ENCODE measurements around the gene ZBTB42. TPM values are rescaled to one million over a fixed set of nuclear protein-coding genes. Genes with fewer than 3 reads are reported as not detected.
A peak's percentile ranks its signal among the peaks of the same experiment; 100 is the strongest.

ZBTB42 gene
- total and polyA plus RNA-seq, 5 experiments from 2014 or later = 1.0 to 9.6 (median 1.8) TPM

- peaks cover 5 to 8% (median 5%) of the 10 kb centered on the region in 4 donors for H3K4me1 Mint-ChIP-seq
- POLR2A ChIA-PET = no interaction called here
- no peak for DNase-seq
- H3K9me3 Mint-ChIP-seq = no peaks in the 10 kb centered on the region
- no peak overlapping the region for H3K4me3 Mint-ChIP-seq
- peaks cover 12 to 73% (median 37%) of the 10 kb centered on the region in 5 donors for H3K27me3 Mint-ChIP-seq
- ATAC-seq = no peak
- H3K27ac Mint-ChIP-seq = no peak overlapping the region
- peaks cover 0 to 5% (median 3%) of the 10 kb centered on the region in 3 donors for H3K36me3 Mint-ChIP-seq
These were observed 45.0 kb downstream of the ZBTB42 start for GRCh38 chr14:104845834-104846441.

- Mint-ChIP-seq H3K4me1 (no peaks in the 10 kb centered on the region), H3K27me3 (peaks cover 4 to 18% (median 6%) of the 10 kb centered on the region in 5 donors), H3K36me3 (no peaks in the 10 kb centered on the region), H3K9me3 (no peaks in the 10 kb centered on the region), H3K4me3 (no peak overlapping the region), H3K27ac (no peak overlapping the region)
- DNase-seq (peak in 1 of 10 donors; percentile 11), ATAC-seq (no peak)
- POLR2A ChIA-PET = no interaction called here
These were observed 51.4 kb downstream of the ZBTB42 start for GRCh38 chr14:104852280-104852663.

Other genes starting within 250 kb of the ZBTB42 start
- gene C14orf180, start 221.3 kb upstream of the ZBTB42 start, total RNA-seq = not detected
- not detected for gene C14orf180, start 221.3 kb upstream of the ZBTB42 start, polyA plus RNA-seq
- not detected for gene TMEM179, start 196.3 kb upstream of the ZBTB42 start, total RNA-seq
- gene TMEM179, start 196.3 kb upstream of the ZBTB42 start, polyA plus RNA-seq = not detected
- 100 to 1,000 TPM; 114 to 121 TPM for gene INF2, start 111.5 kb upstream of the ZBTB42 start, total RNA-seq
- gene INF2, start 111.5 kb upstream of the ZBTB42 start, polyA plus RNA-seq = 1 to 10 TPM; 1.8 to 7.6 (median 5.1) TPM
- 1 to 10 TPM; 5.1 to 5.5 TPM for gene ADSS1, start 76.9 kb upstream of the ZBTB42 start, total RNA-seq
- 1 to 10 TPM in 2 of 3 donors, under 1 TPM in 1; 0.61 to 3.1 (median 1.4) TPM for gene ADSS1, start 76.9 kb upstream of the ZBTB42 start, polyA plus RNA-seq
- 10 to 100 TPM; 75.4 to 82.5 TPM for gene SIVA1, start 48.0 kb upstream of the ZBTB42 start, total RNA-seq
- gene SIVA1, start 48.0 kb upstream of the ZBTB42 start, polyA plus RNA-seq = 100 to 1,000 TPM; 248 to 297 (median 283) TPM
- gene AKT1, start 5.4 kb upstream of the ZBTB42 start, total RNA-seq = 10 to 100 TPM; 88.9 to 95.7 TPM
- gene AKT1, start 5.4 kb upstream of the ZBTB42 start, polyA plus RNA-seq = 10 to 100 TPM in 2 of 3 donors, 1 to 10 TPM in 1; 8.9 to 33.4 (median 23.1) TPM
- 1 to 10 TPM; 4.6 to 4.8 TPM for gene CEP170B, start 64.2 kb downstream of the ZBTB42 start, total RNA-seq
- gene CEP170B, start 64.2 kb downstream of the ZBTB42 start, polyA plus RNA-seq = under 1 TPM in 2 of 3 donors, not detected in 1; 0.03 to 0.05 TPM
- gene PLD4, start 123.8 kb downstream of the ZBTB42 start, total RNA-seq = 1 to 10 TPM; 1.2 to 2.2 TPM
- gene PLD4, start 123.8 kb downstream of the ZBTB42 start, polyA plus RNA-seq = under 1 TPM in 2 of 3 donors, not detected in 1; 0.08 to 0.13 TPM
- gene AHNAK2, start 177.3 kb downstream of the ZBTB42 start, total RNA-seq = not detected
- gene AHNAK2, start 177.3 kb downstream of the ZBTB42 start, polyA plus RNA-seq = not detected
- 1 to 10 TPM; 2.0 to 2.4 TPM for gene CLBA1, start 184.7 kb downstream of the ZBTB42 start, total RNA-seq
- gene CLBA1, start 184.7 kb downstream of the ZBTB42 start, polyA plus RNA-seq = 1 to 10 TPM in 2 of 3 donors, under 1 TPM in 1; 0.67 to 2.3 (median 1.2) TPM
- gene CDCA4, start 220.0 kb downstream of the ZBTB42 start, total RNA-seq = 10 to 100 TPM; 11.0 to 12.4 TPM
- gene CDCA4, start 220.0 kb downstream of the ZBTB42 start, polyA plus RNA-seq = 10 to 100 TPM in 2 of 3 donors, 1 to 10 TPM in 1; 8.2 to 12.0 (median 11.3) TPM